Measurements from ENCODE around the gene KIAA1671. TPM values are rescaled to one million over a fixed set of nuclear protein-coding genes. Genes with fewer than 3 reads are reported as not detected.

The KIAA1671 gene
- total RNA-seq, 4 donors from 2014 or later: 83.1 to 162 (median 105) TPM

GRCh38 chr22:25008666-25009065, 56.1 kb downstream of the KIAA1671 start:
- Histone ChIP-seq H3K4me1 (peaks cover 10 to 20% (median 16%) of the 10 kb centered on the region in 4 donors), H3K27me3 (no peaks in the 10 kb centered on the region), H3K27ac (no peak overlapping the region), H3K9me3 (no peaks in the 10 kb centered on the region), H3K4me3 (no peak overlapping the region), H3K36me3 (no peaks in the 10 kb centered on the region)
- TF ChIP-seq POLR2A (IDR thresholded peaks at IDR 0.05): no peak
- TF ChIP-seq EP300 (IDR thresholded peaks at IDR 0.05; ENCODE audit: low read depth): no peak
- in situ Hi-C loops (cut with MboI; ENCODE audit: low pct_ligation_motif_present in 1 of 4, low pct_unique_long_range_greater_than_20kb in 1 of 4, low sequenced_read_pairs in 3 of 4) (no loop called here), intact Hi-C loops (cut with DNase I; ENCODE audit: low total_unique reads) (no loop called here)
- DNase-seq: no peak
- WGBS, 2 donors (ENCODE audit: low coverage in 1 of 2): 60% methylated on average over 2 of the region's 2 CpGs; no CpG with 5 or more reads in 1 of the 2 donors

GRCh38 chr22:25012741-25013143, 60.2 kb downstream of the KIAA1671 start:
- in situ Hi-C loops (cut with MboI; ENCODE audit: low pct_ligation_motif_present in 1 of 4, low pct_unique_long_range_greater_than_20kb in 1 of 4, low sequenced_read_pairs in 3 of 4): no loop called here
- Histone ChIP-seq H3K36me3 (no peaks in the 10 kb centered on the region), H3K9me3 (no peaks in the 10 kb centered on the region), H3K4me1 (peaks cover 17 to 41% (median 34%) of the 10 kb centered on the region in 4 donors), H3K4me3 (no peak overlapping the region), H3K27me3 (no peaks in the 10 kb centered on the region), H3K27ac (peak overlapping the region; percentile 80 to 84 (median 82))
- WGBS, 2 donors (ENCODE audit: low coverage in 1 of 2): 48% methylated on average over 2 of the region's 2 CpGs; no CpG with 5 or more reads in 1 of the 2 donors
- DNase-seq: no peak
- intact Hi-C loops (cut with DNase I; ENCODE audit: low total_unique reads): no loop called here
- TF ChIP-seq POLR2AphosphoS5 (IDR thresholded peaks at IDR 0.05) (no peak), POLR2A (IDR thresholded peaks at IDR 0.05) (no peak), EP300 (IDR thresholded peaks at IDR 0.05; ENCODE audit: low read depth) (no peak)

- no peaks in the 10 kb centered on the region for H3K36me3 ChIP-seq
- TF ChIP-seq POLR2AphosphoS5 (IDR thresholded peaks at IDR 0.05) (peak; percentile 31 to 65 (median 57)), CTCF (IDR thresholded peaks at IDR 0.05) (no peak), EP300 (IDR thresholded peaks at IDR 0.05; ENCODE audit: low read depth) (peak; percentile 65), POLR2A (IDR thresholded peaks at IDR 0.05) (no peak)
- no peak overlapping the region for H3K4me3 ChIP-seq
- WGBS, 2 donors (ENCODE audit: low coverage in 1 of 2): 22 to 29% methylated on average over 1 of the region's 1 CpG
- intact Hi-C loops (cut with DNase I; ENCODE audit: low total_unique reads) (no loop called here), in situ Hi-C loops (cut with MboI; ENCODE audit: low pct_ligation_motif_present in 1 of 4, low pct_unique_long_range_greater_than_20kb in 1 of 4, low sequenced_read_pairs in 3 of 4) (no loop called here)
- DNase-seq: peak; percentile 75
- no peaks in the 10 kb centered on the region for H3K27me3 ChIP-seq
- H3K4me1 ChIP-seq: peaks cover 17 to 41% (median 34%) of the 10 kb centered on the region in 4 donors
- peak overlapping the region; percentile 80 to 84 (median 82) for H3K27ac ChIP-seq
- no peaks in the 10 kb centered on the region for H3K9me3 ChIP-seq
Measured at GRCh38 chr22:25013607-25014006, 61.1 kb downstream of the KIAA1671 start.

- Histone ChIP-seq H3K4me3 (no peak overlapping the region), H3K9me3 (no peaks in the 10 kb centered on the region), H3K27me3 (no peaks in the 10 kb centered on the region), H3K27ac (peak overlapping the region; percentile 76 to 84 (median 82)), H3K4me1 (peaks cover 17 to 41% (median 34%) of the 10 kb centered on the region in 4 donors), H3K36me3 (no peaks in the 10 kb centered on the region)
- DNase-seq: no peak
- 79 to 90% methylated on average over 2 to 5 of the region's 5 CpGs for WGBS, 2 donors (ENCODE audit: low coverage in 1 of 2)
- intact Hi-C loops (cut with DNase I; ENCODE audit: low total_unique reads): no loop called here
- in situ Hi-C loops (cut with MboI; ENCODE audit: low pct_ligation_motif_present in 1 of 4, low pct_unique_long_range_greater_than_20kb in 1 of 4, low sequenced_read_pairs in 3 of 4): no loop called here
- no peak for TF ChIP-seq CTCF (IDR thresholded peaks at IDR 0.05)
- TF ChIP-seq POLR2A (IDR thresholded peaks at IDR 0.05): no peak
- no peak for TF ChIP-seq EP300 (IDR thresholded peaks at IDR 0.05; ENCODE audit: low read depth)
- no peak for TF ChIP-seq POLR2AphosphoS5 (IDR thresholded peaks at IDR 0.05)
Measured at GRCh38 chr22:25014896-25015755, 62.6 kb downstream of the KIAA1671 start.

GRCh38 chr22:25016311-25016710, 63.8 kb downstream of the KIAA1671 start:
- Histone ChIP-seq H3K4me3 (no peak overlapping the region), H3K9me3 (no peaks in the 10 kb centered on the region), H3K27ac (no peak overlapping the region), H3K36me3 (no peaks in the 10 kb centered on the region), H3K27me3 (no peaks in the 10 kb centered on the region), H3K4me1 (peaks cover 17 to 41% (median 34%) of the 10 kb centered on the region in 4 donors)
- intact Hi-C loops (cut with DNase I; ENCODE audit: low total_unique reads) (no loop called here), in situ Hi-C loops (cut with MboI; ENCODE audit: low pct_ligation_motif_present in 1 of 4, low pct_unique_long_range_greater_than_20kb in 1 of 4, low sequenced_read_pairs in 3 of 4) (no loop called here)
- WGBS, 2 donors (ENCODE audit: low coverage in 1 of 2): 84 to 91% methylated on average over 3 to 7 of the region's 7 CpGs
- no peak for DNase-seq
- TF ChIP-seq POLR2A (IDR thresholded peaks at IDR 0.05): no peak
- no peak for TF ChIP-seq EP300 (IDR thresholded peaks at IDR 0.05; ENCODE audit: low read depth)
- TF ChIP-seq CTCF (IDR thresholded peaks at IDR 0.05): no peak

Data from transverse colon (tissue), 4 donors.